ENCODE data around the gene ASH1L.
"Not testable (repeated sequence)": the region's sequence is repeated elsewhere in the genome, so short reads cannot be mapped to it uniquely, and the experiment has no call there.

The ASH1L gene

GRCh38 chr1:155305881-155306391 is 256.7 kb downstream of the ASH1L start:
- no peak for DNase-seq (ENCODE audit: low read depth in 2 of 2)

- DNase-seq (ENCODE audit: low read depth in 2 of 2) = no peak
These were observed 258.0 kb downstream of the ASH1L start for GRCh38 chr1:155304558-155305063.

DNA sequence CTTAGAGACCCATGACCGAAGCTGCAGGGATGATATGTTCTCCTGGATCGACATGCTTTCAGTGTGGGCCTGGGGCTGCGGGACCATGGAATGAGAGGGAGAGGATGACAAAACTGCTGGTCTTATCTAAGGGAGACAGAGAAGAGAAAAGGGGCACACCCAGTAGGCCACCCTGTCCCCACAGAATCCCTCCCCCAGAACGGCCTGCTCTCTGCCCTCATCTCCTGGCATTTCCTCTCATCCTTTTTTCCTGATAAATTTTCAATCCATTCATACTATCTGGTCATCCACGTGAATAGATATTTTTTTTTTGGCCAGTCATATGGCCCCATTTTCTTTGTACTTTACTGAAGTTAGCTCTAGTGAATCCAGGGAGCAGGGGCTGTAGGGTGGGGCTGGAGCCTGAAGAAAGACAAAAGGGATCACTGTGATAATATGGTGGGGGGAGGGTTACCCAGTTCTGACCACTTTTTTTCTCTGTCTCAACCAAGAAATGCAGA is 261.2 kb downstream of the ASH1L start, which contains the start of gene PKLR:
Gene PKLR (minus strand): TSS at position 97 of the 500 bp plus-strand sequence. CDS start 43 bp downstream, at position 54.
- DNase-seq (ENCODE audit: low read depth in 2 of 2) = no peak

DNA sequence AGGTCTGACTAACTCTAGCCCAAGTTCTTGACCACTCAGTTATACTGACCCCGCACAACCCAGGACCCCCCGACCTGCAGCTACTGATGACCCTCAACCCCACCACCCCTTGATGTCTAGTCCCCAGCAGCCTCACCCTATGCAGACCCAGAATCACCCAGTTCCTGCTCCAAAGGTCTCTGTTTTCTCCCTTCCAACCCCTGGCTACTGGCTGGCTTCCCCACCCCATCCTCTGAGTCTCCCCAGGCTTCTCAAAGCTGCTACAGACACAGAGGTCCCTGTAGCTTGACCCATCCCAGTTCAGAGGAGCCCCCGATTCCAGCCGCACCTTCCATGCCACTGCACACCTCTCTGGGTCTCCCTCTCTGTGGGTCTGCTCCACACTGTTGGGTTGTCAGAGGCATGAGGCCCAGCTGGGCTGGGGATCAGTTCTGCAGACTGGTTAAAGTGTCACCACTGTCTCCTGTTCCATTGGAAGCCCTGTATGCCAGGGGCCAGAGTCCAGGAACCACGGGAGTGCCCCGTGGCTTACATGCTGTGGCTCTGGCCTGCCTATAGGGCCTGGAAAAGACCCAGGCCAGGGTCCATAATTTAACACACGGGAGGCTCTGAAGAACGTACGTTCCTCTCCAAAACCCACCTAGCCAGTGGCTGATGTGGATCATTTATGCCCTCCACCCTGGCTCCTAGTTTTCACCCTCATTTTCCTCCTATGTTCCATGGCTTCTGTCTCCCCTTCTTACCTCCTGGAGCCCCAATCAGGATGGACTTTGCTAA is 261.9 kb downstream of the ASH1L start:
- DNase-seq (ENCODE audit: low read depth in 2 of 2) = no peak

DNA sequence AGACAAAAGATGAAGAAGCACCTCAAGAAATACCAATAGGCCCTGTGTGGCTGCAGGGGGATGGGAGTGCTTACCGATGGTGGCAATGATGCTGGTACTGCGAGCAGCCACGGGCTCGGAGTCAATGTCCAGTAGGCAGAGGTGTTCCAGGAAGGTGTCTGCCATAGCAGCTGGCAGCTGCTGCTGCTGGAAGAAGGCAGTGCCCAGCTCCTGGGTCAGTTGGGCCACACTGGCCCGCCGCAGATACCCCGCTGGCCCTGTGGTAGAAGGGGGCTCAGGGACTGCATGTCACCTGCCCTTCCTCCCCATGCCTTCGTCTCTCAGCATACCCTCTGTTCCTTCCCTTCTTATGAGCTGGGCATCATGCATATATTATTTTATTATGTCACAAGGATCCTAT is 262.6 kb downstream of the ASH1L start:
- DNase-seq (ENCODE audit: low read depth in 2 of 2) = no peak

DNA sequence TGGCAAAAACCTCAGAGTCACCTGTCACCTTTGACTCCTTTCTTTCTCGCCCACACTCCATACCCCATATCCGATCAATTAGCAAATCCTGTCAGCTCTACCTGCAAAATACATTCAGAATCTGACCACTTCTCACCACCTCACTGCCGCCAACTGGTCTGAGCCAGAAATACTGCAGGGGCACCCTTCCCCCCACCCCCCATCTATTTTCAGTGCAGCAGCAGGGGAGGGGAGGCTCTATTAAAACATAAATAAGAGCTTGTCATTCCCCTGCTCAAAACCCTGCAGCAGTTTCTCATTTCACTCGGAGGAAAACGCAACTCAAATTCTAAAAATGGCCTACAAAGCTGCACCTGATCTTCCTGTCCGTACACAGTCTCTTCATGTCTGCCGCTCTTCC is 265.2 kb downstream of the ASH1L start:
- no peak for DNase-seq (ENCODE audit: low read depth in 2 of 2)

- no peak for DNase-seq (ENCODE audit: low read depth in 2 of 2)
These were observed 265.9 kb downstream of the ASH1L start for GRCh38 chr1:155296661-155297060.

- no peak for DNase-seq (ENCODE audit: low read depth in 2 of 2)
These were observed 266.7 kb downstream of the ASH1L start for GRCh38 chr1:155295942-155296267.

DNA sequence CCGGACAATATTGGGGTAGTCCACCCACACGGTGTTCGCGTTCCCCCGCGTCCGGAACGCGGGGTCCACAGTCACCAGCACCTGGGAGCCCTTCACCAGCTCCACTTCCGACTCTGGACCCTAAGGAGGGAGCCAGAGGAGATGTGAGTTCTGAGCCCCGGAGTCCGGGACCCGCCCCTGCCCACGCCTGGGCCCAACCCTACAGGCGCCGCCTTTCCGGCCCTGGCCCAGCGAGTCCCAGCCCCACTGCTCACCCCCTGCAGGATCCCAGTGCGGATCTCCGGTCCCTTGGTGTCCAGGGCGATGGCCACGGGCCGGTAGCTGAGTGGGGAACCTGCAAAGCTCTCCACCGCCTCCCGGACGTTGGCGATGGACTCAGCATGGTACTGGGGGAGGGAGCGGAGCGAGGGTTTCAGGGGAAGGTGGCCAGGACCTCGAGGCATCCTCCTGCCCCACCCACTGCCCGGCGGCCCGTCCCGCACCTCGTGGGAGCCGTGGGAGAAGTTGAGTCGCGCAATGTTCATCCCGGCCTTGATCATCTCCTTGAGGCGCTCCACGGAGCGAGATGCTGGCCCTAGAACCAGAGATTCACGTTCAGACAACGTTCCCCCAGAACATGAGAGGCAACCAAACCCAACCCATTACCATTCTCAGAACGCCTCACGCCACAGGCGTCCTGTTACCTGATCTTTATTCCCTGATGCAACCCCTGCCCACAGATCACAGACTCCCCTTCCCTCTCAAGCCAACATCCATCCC is 267.2 kb downstream of the ASH1L start:
- DNase-seq (ENCODE audit: low read depth in 2 of 2) = no peak

DNA sequence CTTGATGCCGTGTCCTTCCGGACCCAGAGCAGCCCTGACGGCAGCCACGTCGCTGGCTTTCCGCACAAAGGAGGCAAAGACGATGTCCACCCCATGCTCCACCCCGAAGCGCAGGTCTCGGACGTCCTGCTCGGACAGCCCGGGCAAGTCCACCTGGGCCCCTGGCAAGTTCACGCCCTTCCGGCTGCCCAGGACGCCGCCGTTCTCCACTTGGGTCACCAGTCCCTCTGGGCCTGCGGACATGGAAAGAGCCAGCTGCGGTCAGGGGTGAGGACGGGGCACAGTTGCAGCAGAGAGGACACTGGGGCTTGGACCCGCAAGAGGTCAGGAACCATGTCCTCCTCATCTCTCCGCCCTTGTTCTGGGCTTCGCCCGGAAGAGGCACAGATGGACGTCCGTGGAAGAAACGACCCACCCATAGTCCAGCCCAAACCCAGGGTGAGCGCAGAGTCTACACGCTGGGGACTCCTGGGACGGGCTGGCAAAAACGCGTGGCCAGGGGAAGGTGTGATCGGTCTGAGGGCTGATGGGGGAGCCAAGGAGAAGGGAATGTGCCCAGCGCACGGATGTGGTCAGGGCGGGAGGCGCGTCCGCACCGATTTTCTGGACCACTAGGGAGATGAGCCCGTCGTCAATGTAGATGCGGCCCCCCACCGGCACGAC is 268.0 kb downstream of the ASH1L start:
- no peak for DNase-seq (ENCODE audit: low read depth in 2 of 2)

- no peak for DNase-seq (ENCODE audit: low read depth in 2 of 2)
These were observed 269.4 kb downstream of the ASH1L start for GRCh38 chr1:155293086-155293749.

DNA sequence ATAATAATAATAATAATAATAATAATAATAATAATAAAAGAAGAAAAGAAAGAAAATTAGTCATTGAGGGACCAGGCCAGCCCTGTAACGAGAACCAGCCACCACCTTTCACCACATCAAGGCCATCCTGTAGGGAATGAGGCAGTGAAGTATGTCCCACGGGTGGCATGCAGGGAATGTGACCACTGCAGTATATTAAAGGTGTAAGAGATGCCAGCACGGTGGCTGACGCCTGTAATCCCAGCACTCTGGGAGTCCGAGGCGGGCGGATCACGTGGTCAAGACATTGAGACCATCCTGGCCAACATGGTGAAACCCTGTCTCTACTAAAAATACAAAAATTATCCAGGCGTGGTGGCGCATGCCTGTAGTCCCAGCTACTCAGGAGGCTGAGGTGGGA is 271.6 kb downstream of the ASH1L start:
- DNase-seq (ENCODE audit: low read depth in 2 of 2) = not testable (repeated sequence)

DNA sequence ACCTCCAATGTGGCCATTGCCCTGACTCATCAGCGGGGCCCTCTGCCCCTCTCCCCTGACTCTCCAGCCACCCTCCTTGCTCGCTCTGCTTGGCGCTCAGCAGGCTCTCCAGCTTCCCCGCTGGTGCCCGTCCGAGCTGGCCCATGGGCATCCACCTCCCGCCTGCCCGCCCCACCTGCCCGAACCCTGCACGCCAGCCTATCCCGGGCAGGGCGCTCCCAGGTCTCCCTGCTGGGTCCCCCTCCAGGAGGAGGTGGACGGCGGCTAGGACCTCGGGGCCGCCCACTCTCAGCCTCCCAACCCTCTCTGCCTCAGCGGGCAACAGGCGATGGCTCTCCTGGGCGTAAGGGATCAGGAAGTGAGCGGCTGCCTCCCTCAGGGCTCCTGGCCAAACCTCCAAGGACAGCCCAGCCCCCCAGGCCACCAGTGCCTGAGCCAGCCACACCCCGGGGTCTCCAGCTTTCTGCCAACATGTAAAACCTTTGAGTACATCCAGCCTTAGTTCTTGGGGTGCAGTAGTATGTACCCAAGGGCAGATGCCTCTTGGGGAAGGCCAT is 274.5 kb downstream of the ASH1L start:
- DNase-seq (ENCODE audit: low read depth in 2 of 2) = no peak

- DNase-seq (ENCODE audit: low read depth in 2 of 2) = no peak
These were observed 276.1 kb downstream of the ASH1L start for GRCh38 chr1:155286544-155286943.

GRCh38 chr1:155285631-155286044 is 277.0 kb downstream of the ASH1L start:
- no peak for DNase-seq (ENCODE audit: low read depth in 2 of 2)

Measured in stimulated activated CD8-positive, alpha-beta memory T cell treated with anti-CD3 and anti-CD28 coated beads, Interleukin-7, amount 100 ng/mL, for 1 hour (primary cell).